Calu3 (cell line): ENCODE measurements around the gene ACAP1. TPM values are rescaled to one million over a fixed set of nuclear protein-coding genes. Genes with fewer than 3 reads are reported as not detected.

Source experiments
- BruUV-seq: library from RNA; stranded (reverse); fragments of 400-500 nt; replicated peaks from 2 replicates; lab custom pipeline; 2021; lab: Mats Ljungman, UMichigan
- CTCF ChIA-PET: fragments of 300-600 bp; sonication (Branson Sonifier 250); formaldehyde crosslinking; loops from one replicate; lab custom pipeline; 2022; ENCODE audit warnings: antibody characterized with exemption; lab: Charles Lee
- DNase-seq: peaks from one replicate; pipeline ENCODE4 v3.0.0; 2022
- H3K27ac Mint-ChIP-seq: one replicate; pipeline ENCODE4 v1.8.0; 2022; ENCODE audit warnings: mixed read lengths; ENCODE audit not compliant: unreplicated experiment
- H3K27me3 Mint-ChIP-seq: one replicate; pipeline ENCODE4 v1.8.0; 2022; ENCODE audit warnings: mixed read lengths; ENCODE audit not compliant: unreplicated experiment
- H3K36me3 Mint-ChIP-seq: one replicate; pipeline ENCODE4 v1.8.0; 2022; ENCODE audit warnings: mild to moderate bottlenecking, moderate library complexity, mixed read lengths; ENCODE audit not compliant: insufficient read depth, unreplicated experiment
- H3K4me1 Mint-ChIP-seq: one replicate; pipeline ENCODE4 v1.8.0; 2022; ENCODE audit warnings: mild to moderate bottlenecking, low read depth, mixed read lengths; ENCODE audit not compliant: unreplicated experiment
- H3K4me3 Mint-ChIP-seq: one replicate; pipeline ENCODE4 v1.8.0; 2022; ENCODE audit warnings: mild to moderate bottlenecking, low read depth, moderate library complexity, mixed read lengths; ENCODE audit not compliant: unreplicated experiment
- H3K9me3 Mint-ChIP-seq: one replicate; pipeline ENCODE4 v1.8.0; 2022; ENCODE audit warnings: low read depth, mixed read lengths; ENCODE audit not compliant: unreplicated experiment
- CTCF ChIP-seq: fragments of 200-600 bp; IDR thresholded peaks from one replicate; pipeline ENCODE4 v1.8.0; 2022; ENCODE audit warnings: antibody characterized with exemption; ENCODE audit not compliant: unreplicated experiment
- intact Hi-C: fragments of 100-400 bp; cut with micrococcal nuclease; formaldehyde crosslinking; loops from one replicate; pipeline ENCODE4 v1.10.0; 2022; ENCODE audit not compliant: unreplicated experiment
- total RNA-seq: library from RNA; stranded (reverse); gene quantifications from 2 replicates; pipeline ENCODE4 v1.2.3, GENCODE V29; 2022

Gene ACAP1
- total RNA-seq, 1 experiment from 2014 or later, result not detected

GRCh38 chr17:7355573-7355972 is 19.2 kb downstream of the ACAP1 start:
- TF ChIP-seq CTCF, result no peak
- Mint-ChIP-seq H3K4me3 (no peak overlapping the region), H3K4me1 (peaks cover 20% of the 10 kb centered on the region), H3K36me3 (peaks cover 26% of the 10 kb centered on the region), H3K9me3 (no peaks in the 10 kb centered on the region), H3K27ac (no peak overlapping the region), H3K27me3 (no peaks in the 10 kb centered on the region)
- CTCF ChIA-PET, result interaction anchor here (0.6 to 1.8 kb wide), 8 partner anchors 15 to 169 kb away, joined by 3 to 8 read pairs (median 4); partner anchors contain the start of genes PLSCR3, TMEM256 and ZBTB4
- DNase-seq, result no peak
- BruUV-seq, result no TSS peak
- intact Hi-C loops, result loop anchor here (5.0 to 10.0 kb wide), 2 partner anchors 207 to 329 kb away; partner anchors contain the start of genes SENP3, TP53 and WRAP53

- peak; percentile 65 for TF ChIP-seq CTCF
- CTCF ChIA-PET, result interaction anchor here (0.6 to 1.8 kb wide), 9 partner anchors 14 to 168 kb away, joined by 3 to 8 read pairs (median 4); partner anchors contain the start of genes PLSCR3, TMEM256 and ZBTB4
- H3K27me3 Mint-ChIP-seq, result no peaks in the 10 kb centered on the region
- peaks cover 20% of the 10 kb centered on the region for H3K4me1 Mint-ChIP-seq
- H3K36me3 Mint-ChIP-seq, result peaks cover 21% of the 10 kb centered on the region
- no peak overlapping the region for H3K27ac Mint-ChIP-seq
- H3K9me3 Mint-ChIP-seq, result no peaks in the 10 kb centered on the region
- no peak overlapping the region for H3K4me3 Mint-ChIP-seq
- no TSS peak for BruUV-seq
- intact Hi-C loops, result loop anchor here (5.0 to 10.0 kb wide), 2 partner anchors 206 to 329 kb away; partner anchors contain the start of genes SENP3, TP53 and WRAP53
- DNase-seq, result peak; percentile 90
Measured at GRCh38 chr17:7356072-7356549, 19.8 kb downstream of the ACAP1 start.

GRCh38 chr17:7356756-7357155 is 20.4 kb downstream of the ACAP1 start:
- no peak for TF ChIP-seq CTCF
- BruUV-seq, result no TSS peak
- H3K27ac Mint-ChIP-seq, result no peak overlapping the region
- CTCF ChIA-PET, result interaction anchor here (0.6 to 1.8 kb wide), 6 partner anchors 14 to 80 kb away, joined by 3 to 8 read pairs (median 4); partner anchors contain the start of gene PLSCR3
- intact Hi-C loops, result loop anchor here (5.0 to 10.0 kb wide), 2 partner anchors 206 to 328 kb away; partner anchors contain the start of genes SENP3, TP53 and WRAP53
- DNase-seq, result no peak
- no peak overlapping the region for H3K4me3 Mint-ChIP-seq
- no peaks in the 10 kb centered on the region for H3K9me3 Mint-ChIP-seq
- peaks cover 20% of the 10 kb centered on the region for H3K4me1 Mint-ChIP-seq
- H3K36me3 Mint-ChIP-seq, result peaks cover 15% of the 10 kb centered on the region
- no peaks in the 10 kb centered on the region for H3K27me3 Mint-ChIP-seq

GRCh38 chr17:7357381-7357780 is 21.1 kb downstream of the ACAP1 start:
- no peak overlapping the region for H3K27ac Mint-ChIP-seq
- CTCF ChIA-PET, result no interaction called here
- no peak for DNase-seq
- intact Hi-C loops, result loop anchor here (5.0 to 10.0 kb wide), 2 partner anchors 205 to 327 kb away; partner anchors contain the start of genes SENP3, TP53 and WRAP53
- H3K4me1 Mint-ChIP-seq, result peaks cover 18% of the 10 kb centered on the region
- H3K36me3 Mint-ChIP-seq, result peaks cover 9% of the 10 kb centered on the region
- no peak overlapping the region for H3K4me3 Mint-ChIP-seq
- no peaks in the 10 kb centered on the region for H3K9me3 Mint-ChIP-seq
- TF ChIP-seq CTCF, result no peak
- no TSS peak for BruUV-seq
- no peaks in the 10 kb centered on the region for H3K27me3 Mint-ChIP-seq
